ENCODE results near the gene RNU7-1. TPM values are rescaled to one million over a fixed set of nuclear protein-coding genes. Genes with fewer than 3 reads are reported as not detected.

The RNU7-1 gene
- total RNA-seq, 4 donors from 2014 or later = not detected

- TF ChIP-seq CTCF (IDR thresholded peaks at IDR 0.05) = no peak
- no peak for ATAC-seq (ENCODE audit: low FRiP score)
- no peak for DNase-seq (ENCODE audit: low spot score)
Measured at GRCh38 chr12:6941267-6941666, 2.3 kb upstream of the RNU7-1 start.

- DNase-seq (ENCODE audit: low spot score) (no peak), ATAC-seq (ENCODE audit: low FRiP score) (no peak)
- TF ChIP-seq CTCF (IDR thresholded peaks at IDR 0.05) = no peak
Measured at GRCh38 chr12:6941782-6942181, 1.8 kb upstream of the RNU7-1 start.

GRCh38 chr12:6942331-6942665, 1.3 kb upstream of the RNU7-1 start:
- no peak for ATAC-seq (ENCODE audit: low FRiP score)
- TF ChIP-seq CTCF (IDR thresholded peaks at IDR 0.05) = no peak
- no peak for DNase-seq (ENCODE audit: low spot score)

DNA sequence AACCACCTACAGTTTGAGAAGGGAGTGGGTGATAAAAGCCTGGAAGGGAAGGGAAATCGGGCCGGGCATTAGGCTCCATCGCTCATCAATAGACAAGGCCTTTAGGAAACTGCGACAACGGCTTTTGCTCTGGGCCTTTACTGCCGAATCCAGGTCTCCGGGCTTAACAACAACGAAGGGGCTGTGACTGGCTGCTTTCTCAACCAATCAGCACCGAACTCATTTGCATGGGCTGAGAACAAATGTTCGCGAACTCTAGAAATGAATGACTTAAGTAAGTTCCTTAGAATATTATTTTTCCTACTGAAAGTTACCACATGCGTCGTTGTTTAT, 261 bp upstream of the RNU7-1 start:
- peak; percentile 37 for ATAC-seq (ENCODE audit: low FRiP score)
- TF ChIP-seq CTCF (IDR thresholded peaks at IDR 0.05) = no peak
- DNase-seq (ENCODE audit: low spot score) = no peak

- peak; percentile 74 for DNase-seq (ENCODE audit: low spot score)
- peak; percentile 65 for ATAC-seq (ENCODE audit: low FRiP score)
- TF ChIP-seq CTCF (IDR thresholded peaks at IDR 0.05) = peak in 2 of 3 donors; percentile 23 to 42
Measured at GRCh38 chr12:6944381-6945186, 968 bp downstream of the RNU7-1 start.

DNA sequence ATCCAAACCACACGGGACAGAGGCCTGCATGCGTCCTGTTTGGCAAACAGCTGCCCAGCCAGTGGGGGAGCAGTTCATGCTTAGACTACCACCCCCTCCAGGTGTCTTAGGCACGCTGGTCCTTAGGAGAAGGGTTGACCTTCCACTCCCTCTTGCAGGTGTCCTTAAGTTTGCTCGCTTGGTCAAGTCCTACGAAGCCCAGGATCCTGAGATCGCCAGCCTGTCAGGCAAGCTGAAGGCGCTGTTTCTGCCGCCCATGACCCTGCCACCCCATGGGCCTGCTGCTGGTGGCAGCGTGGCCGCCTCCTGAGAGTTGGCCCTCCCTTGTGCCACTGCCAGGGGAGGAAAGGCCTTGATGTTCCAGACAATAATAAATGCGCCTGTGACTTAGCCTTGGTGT, 2.0 kb downstream of the RNU7-1 start:
- TF ChIP-seq CTCF (IDR thresholded peaks at IDR 0.05) = no peak
- ATAC-seq (ENCODE audit: low FRiP score) (no peak), DNase-seq (ENCODE audit: low spot score) (no peak)
